ENCODE measurements around the gene SLC14A1. TPM values are rescaled to one million over a fixed set of nuclear protein-coding genes. Genes with fewer than 3 reads are reported as not detected.

Gene SLC14A1
- total and polyA plus RNA-seq, 2 experiments from 2014 or later: 0.21 to 0.53 TPM

DNA sequence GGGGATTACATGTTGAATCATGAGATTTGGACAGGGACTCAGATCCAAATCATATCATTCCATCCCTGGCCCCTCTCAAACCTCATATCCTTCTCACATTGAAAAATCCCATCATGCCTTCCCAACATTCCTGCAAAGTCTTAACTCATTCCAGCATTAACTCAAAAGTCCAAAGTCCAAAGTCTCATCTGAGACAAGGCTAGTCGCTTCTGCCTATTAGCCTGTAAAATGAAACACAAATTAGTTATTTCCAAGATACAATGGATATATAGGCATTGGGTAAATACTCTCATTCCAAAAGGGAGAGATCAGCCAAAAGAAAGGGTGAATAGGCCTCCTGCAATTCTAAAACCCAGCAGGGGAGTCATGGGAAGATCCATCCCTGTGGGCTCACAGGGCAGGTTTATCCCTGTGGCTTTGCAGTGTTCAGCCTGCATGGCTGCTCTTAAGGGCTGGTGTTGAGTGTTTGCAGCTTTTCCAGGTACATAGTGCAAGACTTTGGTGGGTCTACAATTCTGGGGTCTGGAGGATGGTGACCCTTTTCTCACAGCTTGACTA, 21.2 kb upstream of the SLC14A1 start:
- Histone ChIP-seq H3F3A (replicated peaks; ENCODE audit: low read depth) (no peaks in the 10 kb centered on the region), H3K27me3 (ENCODE audit: insufficient read depth) (no peaks in the 10 kb centered on the region), H3K4me1 (ENCODE audit: insufficient read depth) (no peaks in the 10 kb centered on the region), H4K20me1 (replicated peaks; ENCODE audit: insufficient read depth) (no peaks in the 10 kb centered on the region), H3K4me2 (no peak overlapping the region), H3K79me2 (replicated peaks; ENCODE audit: insufficient read depth) (no peaks in the 10 kb centered on the region), H2AFZ (no peak overlapping the region), H3K27ac (ENCODE audit: low read depth) (no peak overlapping the region), H3K36me3 (ENCODE audit: insufficient read depth) (no peaks in the 10 kb centered on the region; the same call in none of the 2 replicates), H3K9me2 (ENCODE audit: insufficient read depth) (0 out of 2 replicates have a peak, but pooled peaks cover 3% of the 10 kb centered on the region), H3K4me3 (no peak overlapping the region)
- no peak for DNase-seq (ENCODE audit: low spot score)
- Mint-ChIP-seq H3K9me3 (peaks cover 74% of the 10 kb centered on the region), H3K4me1 (no peaks in the 10 kb centered on the region), H3K27me3 (ENCODE audit: insufficient read depth, low read depth, poor library complexity) (no peaks in the 10 kb centered on the region), H3K36me3 (ENCODE audit: low read depth) (peaks cover 35% of the 10 kb centered on the region), H3K4me3 (no peak overlapping the region), H3K27ac (no peak overlapping the region)
- TF ChIP-seq JUNB (IDR thresholded peaks at IDR 0.05; ENCODE audit: unreplicated experiment) (no peak), EZH2 (IDR thresholded peaks at IDR 0.05; ENCODE audit: low read depth, unreplicated experiment) (no peak), STAT1 (IDR thresholded peaks at IDR 0.05; ENCODE audit: unreplicated experiment) (no peak), POLR2AphosphoS5 (IDR thresholded peaks at IDR 0.05; ENCODE audit: low read depth) (no peak), ZNF331 (CRISPR knock-in tag; IDR thresholded peaks at IDR 0.05; ENCODE audit: low read depth) (no peak), ZNF114 (CRISPR knock-in tag; IDR thresholded peaks at IDR 0.05) (no peak), CREB1 (CRISPR knock-in tag; IDR thresholded peaks at IDR 0.05; ENCODE audit: low read depth) (no peak), NANOG (IDR thresholded peaks at IDR 0.05; ENCODE audit: borderline replicate concordance) (no peak), EZH2phosphoT487 (IDR thresholded peaks at IDR 0.05; ENCODE audit: unreplicated experiment) (no peak)
- TF ChIP-seq, protein P1, sequence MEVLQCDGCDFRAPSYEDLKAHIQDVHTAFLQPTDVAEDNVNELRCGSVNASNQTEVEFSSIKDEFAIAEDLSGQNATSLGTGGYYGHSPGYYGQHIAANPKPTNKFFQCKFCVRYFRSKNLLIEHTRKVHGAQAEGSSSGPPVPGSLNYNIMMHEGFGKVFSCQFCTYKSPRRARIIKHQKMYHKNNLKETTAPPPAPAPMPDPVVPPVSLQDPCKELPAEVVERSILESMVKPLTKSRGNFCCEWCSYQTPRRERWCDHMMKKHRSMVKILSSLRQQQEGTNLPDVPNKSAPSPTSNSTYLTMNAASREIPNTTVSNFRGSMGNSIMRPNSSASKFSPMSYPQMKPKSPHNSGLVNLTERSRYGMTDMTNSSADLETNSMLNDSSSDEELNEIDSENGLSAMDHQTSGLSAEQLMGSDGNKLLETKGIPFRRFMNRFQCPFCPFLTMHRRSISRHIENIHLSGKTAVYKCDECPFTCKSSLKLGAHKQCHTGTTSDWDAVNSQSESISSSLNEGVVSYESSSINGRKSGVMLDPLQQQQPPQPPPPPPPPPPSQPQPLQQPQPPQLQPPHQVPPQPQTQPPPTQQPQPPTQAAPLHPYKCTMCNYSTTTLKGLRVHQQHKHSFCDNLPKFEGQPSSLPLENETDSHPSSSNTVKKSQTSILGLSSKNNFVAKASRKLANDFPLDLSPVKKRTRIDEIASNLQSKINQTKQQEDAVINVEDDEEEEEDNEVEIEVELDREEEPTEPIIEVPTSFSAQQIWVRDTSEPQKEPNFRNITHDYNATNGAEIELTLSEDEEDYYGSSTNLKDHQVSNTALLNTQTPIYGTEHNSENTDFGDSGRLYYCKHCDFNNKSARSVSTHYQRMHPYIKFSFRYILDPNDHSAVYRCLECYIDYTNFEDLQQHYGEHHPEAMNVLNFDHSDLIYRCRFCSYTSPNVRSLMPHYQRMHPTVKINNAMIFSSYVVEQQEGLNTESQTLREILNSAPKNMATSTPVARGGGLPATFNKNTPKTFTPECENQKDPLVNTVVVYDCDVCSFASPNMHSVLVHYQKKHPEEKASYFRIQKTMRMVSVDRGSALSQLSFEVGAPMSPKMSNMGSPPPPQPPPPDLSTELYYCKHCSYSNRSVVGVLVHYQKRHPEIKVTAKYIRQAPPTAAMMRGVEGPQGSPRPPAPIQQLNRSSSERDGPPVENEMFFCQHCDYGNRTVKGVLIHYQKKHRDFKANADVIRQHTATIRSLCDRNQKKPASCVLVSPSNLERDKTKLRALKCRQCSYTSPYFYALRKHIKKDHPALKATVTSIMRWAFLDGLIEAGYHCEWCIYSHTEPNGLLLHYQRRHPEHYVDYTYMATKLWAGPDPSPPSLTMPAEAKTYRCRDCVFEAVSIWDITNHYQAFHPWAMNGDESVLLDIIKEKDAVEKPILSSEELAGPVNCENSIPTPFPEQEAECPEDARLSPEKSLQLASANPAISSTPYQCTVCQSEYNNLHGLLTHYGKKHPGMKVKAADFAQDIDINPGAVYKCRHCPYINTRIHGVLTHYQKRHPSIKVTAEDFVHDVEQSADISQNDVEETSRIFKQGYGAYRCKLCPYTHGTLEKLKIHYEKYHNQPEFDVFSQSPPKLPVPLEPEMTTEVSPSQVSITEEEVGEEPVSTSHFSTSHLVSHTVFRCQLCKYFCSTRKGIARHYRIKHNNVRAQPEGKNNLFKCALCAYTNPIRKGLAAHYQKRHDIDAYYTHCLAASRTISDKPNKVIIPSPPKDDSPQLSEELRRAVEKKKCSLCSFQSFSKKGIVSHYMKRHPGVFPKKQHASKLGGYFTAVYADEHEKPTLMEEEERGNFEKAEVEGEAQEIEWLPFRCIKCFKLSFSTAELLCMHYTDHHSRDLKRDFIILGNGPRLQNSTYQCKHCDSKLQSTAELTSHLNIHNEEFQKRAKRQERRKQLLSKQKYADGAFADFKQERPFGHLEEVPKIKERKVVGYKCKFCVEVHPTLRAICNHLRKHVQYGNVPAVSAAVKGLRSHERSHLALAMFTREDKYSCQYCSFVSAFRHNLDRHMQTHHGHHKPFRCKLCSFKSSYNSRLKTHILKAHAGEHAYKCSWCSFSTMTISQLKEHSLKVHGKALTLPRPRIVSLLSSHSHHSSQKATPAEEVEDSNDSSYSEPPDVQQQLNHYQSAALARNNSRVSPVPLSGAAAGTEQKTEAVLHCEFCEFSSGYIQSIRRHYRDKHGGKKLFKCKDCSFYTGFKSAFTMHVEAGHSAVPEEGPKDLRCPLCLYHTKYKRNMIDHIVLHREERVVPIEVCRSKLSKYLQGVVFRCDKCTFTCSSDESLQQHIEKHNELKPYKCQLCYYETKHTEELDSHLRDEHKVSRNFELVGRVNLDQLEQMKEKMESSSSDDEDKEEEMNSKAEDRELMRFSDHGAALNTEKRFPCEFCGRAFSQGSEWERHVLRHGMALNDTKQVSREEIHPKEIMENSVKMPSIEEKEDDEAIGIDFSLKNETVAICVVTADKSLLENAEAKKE (CRISPR knock-in tag; IDR thresholded peaks at IDR 0.05): no peak
- TF ChIP-seq, protein P2, sequence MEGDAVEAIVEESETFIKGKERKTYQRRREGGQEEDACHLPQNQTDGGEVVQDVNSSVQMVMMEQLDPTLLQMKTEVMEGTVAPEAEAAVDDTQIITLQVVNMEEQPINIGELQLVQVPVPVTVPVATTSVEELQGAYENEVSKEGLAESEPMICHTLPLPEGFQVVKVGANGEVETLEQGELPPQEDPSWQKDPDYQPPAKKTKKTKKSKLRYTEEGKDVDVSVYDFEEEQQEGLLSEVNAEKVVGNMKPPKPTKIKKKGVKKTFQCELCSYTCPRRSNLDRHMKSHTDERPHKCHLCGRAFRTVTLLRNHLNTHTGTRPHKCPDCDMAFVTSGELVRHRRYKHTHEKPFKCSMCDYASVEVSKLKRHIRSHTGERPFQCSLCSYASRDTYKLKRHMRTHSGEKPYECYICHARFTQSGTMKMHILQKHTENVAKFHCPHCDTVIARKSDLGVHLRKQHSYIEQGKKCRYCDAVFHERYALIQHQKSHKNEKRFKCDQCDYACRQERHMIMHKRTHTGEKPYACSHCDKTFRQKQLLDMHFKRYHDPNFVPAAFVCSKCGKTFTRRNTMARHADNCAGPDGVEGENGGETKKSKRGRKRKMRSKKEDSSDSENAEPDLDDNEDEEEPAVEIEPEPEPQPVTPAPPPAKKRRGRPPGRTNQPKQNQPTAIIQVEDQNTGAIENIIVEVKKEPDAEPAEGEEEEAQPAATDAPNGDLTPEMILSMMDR (conservative IDR thresholded peaks at IDR 0.05; ENCODE audit: low read depth in 2 of 2): no peak
- TF ChIP-seq, protein P3, sequence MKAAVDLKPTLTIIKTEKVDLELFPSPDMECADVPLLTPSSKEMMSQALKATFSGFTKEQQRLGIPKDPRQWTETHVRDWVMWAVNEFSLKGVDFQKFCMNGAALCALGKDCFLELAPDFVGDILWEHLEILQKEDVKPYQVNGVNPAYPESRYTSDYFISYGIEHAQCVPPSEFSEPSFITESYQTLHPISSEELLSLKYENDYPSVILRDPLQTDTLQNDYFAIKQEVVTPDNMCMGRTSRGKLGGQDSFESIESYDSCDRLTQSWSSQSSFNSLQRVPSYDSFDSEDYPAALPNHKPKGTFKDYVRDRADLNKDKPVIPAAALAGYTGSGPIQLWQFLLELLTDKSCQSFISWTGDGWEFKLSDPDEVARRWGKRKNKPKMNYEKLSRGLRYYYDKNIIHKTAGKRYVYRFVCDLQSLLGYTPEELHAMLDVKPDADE (IDR thresholded peaks at IDR 0.05): no peak
- TF ChIP-seq, protein P4, sequence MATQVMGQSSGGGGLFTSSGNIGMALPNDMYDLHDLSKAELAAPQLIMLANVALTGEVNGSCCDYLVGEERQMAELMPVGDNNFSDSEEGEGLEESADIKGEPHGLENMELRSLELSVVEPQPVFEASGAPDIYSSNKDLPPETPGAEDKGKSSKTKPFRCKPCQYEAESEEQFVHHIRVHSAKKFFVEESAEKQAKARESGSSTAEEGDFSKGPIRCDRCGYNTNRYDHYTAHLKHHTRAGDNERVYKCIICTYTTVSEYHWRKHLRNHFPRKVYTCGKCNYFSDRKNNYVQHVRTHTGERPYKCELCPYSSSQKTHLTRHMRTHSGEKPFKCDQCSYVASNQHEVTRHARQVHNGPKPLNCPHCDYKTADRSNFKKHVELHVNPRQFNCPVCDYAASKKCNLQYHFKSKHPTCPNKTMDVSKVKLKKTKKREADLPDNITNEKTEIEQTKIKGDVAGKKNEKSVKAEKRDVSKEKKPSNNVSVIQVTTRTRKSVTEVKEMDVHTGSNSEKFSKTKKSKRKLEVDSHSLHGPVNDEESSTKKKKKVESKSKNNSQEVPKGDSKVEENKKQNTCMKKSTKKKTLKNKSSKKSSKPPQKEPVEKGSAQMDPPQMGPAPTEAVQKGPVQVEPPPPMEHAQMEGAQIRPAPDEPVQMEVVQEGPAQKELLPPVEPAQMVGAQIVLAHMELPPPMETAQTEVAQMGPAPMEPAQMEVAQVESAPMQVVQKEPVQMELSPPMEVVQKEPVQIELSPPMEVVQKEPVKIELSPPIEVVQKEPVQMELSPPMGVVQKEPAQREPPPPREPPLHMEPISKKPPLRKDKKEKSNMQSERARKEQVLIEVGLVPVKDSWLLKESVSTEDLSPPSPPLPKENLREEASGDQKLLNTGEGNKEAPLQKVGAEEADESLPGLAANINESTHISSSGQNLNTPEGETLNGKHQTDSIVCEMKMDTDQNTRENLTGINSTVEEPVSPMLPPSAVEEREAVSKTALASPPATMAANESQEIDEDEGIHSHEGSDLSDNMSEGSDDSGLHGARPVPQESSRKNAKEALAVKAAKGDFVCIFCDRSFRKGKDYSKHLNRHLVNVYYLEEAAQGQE (IDR thresholded peaks at IDR 0.05; ENCODE audit: unreplicated experiment): no peak
- ATAC-seq: no peak

All from GM23338 (cell line).